Subcutaneous preadipocyte (primary cell): ENCODE data around the gene PCDHAC2. TPM values are rescaled to one million over a fixed set of nuclear protein-coding genes. Genes with fewer than 3 reads are reported as not detected.

ENCODE experiments used
- small RNA-seq: library from RNA; depleted of rRNA; stranded (forward); fragments of <200 nt; gene quantifications from one replicate; pipeline ENCODE3, GENCODE V24; 2012
- total RNA-seq: library from RNA; depleted of rRNA; stranded (reverse); fragments of >200 nt; gene quantifications from 2 replicates; pipeline ENCODE4 v1.2.3, GENCODE V29; 2012

PCDHAC2 gene, protein sequence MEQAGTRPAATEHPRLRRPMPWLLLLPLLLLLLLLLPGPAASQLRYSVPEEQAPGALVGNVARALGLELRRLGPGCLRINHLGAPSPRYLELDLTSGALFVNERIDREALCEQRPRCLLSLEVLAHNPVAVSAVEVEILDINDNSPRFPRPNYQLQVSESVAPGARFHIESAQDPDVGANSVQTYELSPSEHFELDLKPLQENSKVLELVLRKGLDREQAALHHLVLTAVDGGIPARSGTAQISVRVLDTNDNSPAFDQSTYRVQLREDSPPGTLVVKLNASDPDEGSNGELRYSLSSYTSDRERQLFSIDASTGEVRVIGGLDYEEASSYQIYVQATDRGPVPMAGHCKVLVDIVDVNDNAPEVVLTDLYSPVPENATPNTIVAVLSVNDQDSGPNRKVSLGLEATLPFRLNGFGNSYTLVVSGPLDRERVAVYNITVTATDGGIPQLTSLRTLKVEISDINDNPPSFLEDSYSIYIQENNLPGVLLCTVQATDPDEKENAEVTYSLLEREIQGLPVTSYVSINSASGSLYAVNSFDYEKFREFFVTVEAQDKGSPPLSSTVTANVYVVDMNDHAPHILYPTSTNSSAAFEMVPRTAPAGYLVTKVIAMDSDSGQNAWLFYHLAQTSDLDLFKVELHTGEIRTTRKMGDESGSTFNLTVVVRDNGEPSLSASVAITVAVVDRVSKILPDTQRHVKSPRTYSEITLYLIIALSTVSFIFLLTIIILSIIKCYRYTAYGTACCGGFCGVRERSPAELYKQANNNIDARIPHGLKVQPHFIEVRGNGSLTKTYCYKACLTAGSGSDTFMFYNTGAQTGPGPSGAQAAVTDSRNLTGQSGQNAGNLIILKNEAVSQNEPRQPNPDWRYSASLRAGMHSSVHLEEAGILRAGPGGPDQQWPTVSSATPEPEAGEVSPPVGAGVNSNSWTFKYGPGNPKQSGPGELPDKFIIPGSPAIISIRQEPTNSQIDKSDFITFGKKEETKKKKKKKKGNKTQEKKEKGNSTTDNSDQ
- total RNA-seq = under 0.01 and 0.37 TPM in 2 replicates

DNA sequence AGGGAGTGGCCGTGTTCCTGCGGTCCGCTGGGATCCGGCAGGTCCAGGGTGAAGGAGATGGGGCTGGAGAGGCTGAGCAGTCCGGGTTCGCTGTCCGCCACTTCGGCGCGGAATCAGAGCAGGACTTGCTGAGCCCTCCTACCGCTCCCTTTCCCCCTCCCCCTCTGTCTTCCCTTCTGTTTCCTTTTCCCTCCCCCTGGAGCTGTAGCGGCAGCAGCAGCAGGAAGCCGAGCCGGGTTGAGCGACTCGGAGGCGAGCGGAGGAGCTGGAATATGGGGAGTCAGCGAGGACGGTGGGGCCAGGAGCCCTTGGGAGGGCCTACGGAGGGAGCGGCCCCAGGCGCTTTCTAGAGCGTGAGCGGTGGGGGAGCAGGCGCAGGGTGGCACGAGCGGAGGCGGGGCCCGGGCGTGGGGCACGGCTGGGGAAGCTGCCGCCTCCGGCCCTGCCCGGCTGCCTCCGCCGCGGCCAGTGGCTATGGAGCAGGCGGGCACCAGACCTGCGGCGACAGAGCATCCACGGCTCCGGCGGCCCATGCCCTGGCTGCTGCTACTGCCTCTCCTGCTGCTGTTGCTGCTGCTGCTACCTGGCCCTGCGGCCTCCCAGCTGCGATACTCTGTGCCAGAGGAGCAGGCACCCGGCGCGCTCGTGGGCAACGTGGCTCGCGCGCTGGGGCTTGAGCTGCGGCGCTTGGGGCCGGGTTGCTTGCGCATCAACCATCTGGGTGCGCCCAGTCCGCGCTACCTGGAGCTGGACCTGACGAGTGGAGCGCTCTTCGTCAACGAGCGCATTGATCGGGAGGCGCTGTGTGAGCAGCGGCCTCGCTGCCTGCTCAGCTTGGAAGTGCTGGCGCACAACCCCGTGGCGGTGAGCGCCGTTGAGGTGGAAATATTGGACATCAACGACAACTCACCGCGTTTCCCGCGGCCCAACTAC lies at the start of gene PCDHAC2:
TSS of gene PCDHAC2 (plus strand) at position 184 of the 933 bp plus-strand sequence. CDS start at position 475, 291 bp downstream.

GRCh38 chr5:140925806-140926442 lies 40.4 kb upstream of the PCDHAC2 start, which contains the start of gene PCDHAC1:
Gene PCDHAC1, plus strand, starts transcription at chr5:140926299. Its CDS starts 594 bp downstream, at chr5:140926893.

Small RNAs within 50 kb of the gene (small RNA-seq; reads per million reads assigned to genes)
- gene AC010223.1 = not detected

Other genes with a start within 250 kb of the PCDHAC2 start
- under 0.01 TPM in 1 of 2 replicates, not detected in the other for gene PCDHA1, start 180.3 kb upstream of the PCDHAC2 start, total RNA-seq
- gene PCDHA2, start 171.6 kb upstream of the PCDHAC2 start, total RNA-seq = not detected in 2 replicates
- under 0.01 TPM in 2 replicates for gene PCDHA3, start 165.4 kb upstream of the PCDHAC2 start, total RNA-seq
- under 0.01 TPM in 1 of 2 replicates, not detected in the other for gene PCDHA4, start 159.4 kb upstream of the PCDHAC2 start, total RNA-seq
- under 0.01 TPM in 1 of 2 replicates, not detected in the other for gene PCDHA5, start 144.9 kb upstream of the PCDHAC2 start, total RNA-seq
- under 0.01 and 0.37 TPM in 2 replicates for gene PCDHA6, start 138.5 kb upstream of the PCDHAC2 start, total RNA-seq
- gene PCDHA7, start 132.2 kb upstream of the PCDHAC2 start, total RNA-seq = under 0.01 and 0.37 TPM in 2 replicates
- gene PCDHA8, start 125.3 kb upstream of the PCDHAC2 start, total RNA-seq = not detected in 2 replicates
- gene PCDHA9, start 118.1 kb upstream of the PCDHAC2 start, total RNA-seq = under 0.01 TPM in 2 replicates
- gene PCDHA10, start 110.6 kb upstream of the PCDHAC2 start, total RNA-seq = under 0.01 TPM in 2 replicates
- gene PCDHA11, start 97.5 kb upstream of the PCDHAC2 start, total RNA-seq = under 0.01 TPM in 1 of 2 replicates, not detected in the other
- gene PCDHA12, start 91.2 kb upstream of the PCDHAC2 start, total RNA-seq = not detected in 2 replicates
- not detected in 2 replicates for gene PCDHA13, start 84.4 kb upstream of the PCDHAC2 start, total RNA-seq
- not detected in 2 replicates for gene PCDHAC1, start 40.2 kb upstream of the PCDHAC2 start, total RNA-seq
- gene PCDHB1, start 84.9 kb downstream of the PCDHAC2 start, total RNA-seq = not detected in 2 replicates
- gene PCDHB2, start 128.1 kb downstream of the PCDHAC2 start, total RNA-seq = 0.59 and 1.5 TPM in 2 replicates
- 0.20 and 0.73 TPM in 2 replicates for gene PCDHB3, start 134.0 kb downstream of the PCDHAC2 start, total RNA-seq
- gene PCDHB4, start 155.3 kb downstream of the PCDHAC2 start, total RNA-seq = 0.37 TPM in 1 of 2 replicates, not detected in the other
- under 0.01 and 0.20 TPM in 2 replicates for gene PCDHB5, start 168.7 kb downstream of the PCDHAC2 start, total RNA-seq
- under 0.01 TPM in 2 replicates for gene PCDHB6, start 183.6 kb downstream of the PCDHAC2 start, total RNA-seq
- 0.37 TPM in 1 of 2 replicates, not detected in the other for gene PCDHB7, start 206.2 kb downstream of the PCDHAC2 start, total RNA-seq
- under 0.01 TPM in 2 replicates for gene PCDHB8, start 211.3 kb downstream of the PCDHAC2 start, total RNA-seq
- 0.20 and 0.37 TPM in 2 replicates for gene PCDHB16, start 215.9 kb downstream of the PCDHAC2 start, total RNA-seq
- under 0.01 TPM in 2 replicates for gene PCDHB9, start 220.7 kb downstream of the PCDHAC2 start, total RNA-seq
- gene PCDHB10, start 225.9 kb downstream of the PCDHAC2 start, total RNA-seq = under 0.01 TPM in 2 replicates
- 0.37 TPM in 1 of 2 replicates, not detected in the other for gene PCDHB11, start 233.2 kb downstream of the PCDHAC2 start, total RNA-seq
- not detected in 2 replicates for gene PCDHB12, start 242.2 kb downstream of the PCDHAC2 start, total RNA-seq
- gene PCDHB13, start 247.4 kb downstream of the PCDHAC2 start, total RNA-seq = under 0.01 TPM in 2 replicates